ENCODE results near the gene TOMM7.
"Not testable (repeated sequence)": the region's sequence is repeated elsewhere in the genome, so short reads cannot be mapped to it uniquely, and the experiment has no call there.

Gene TOMM7

GRCh38 chr7:22842383-22842941 is 19.8 kb upstream of the TOMM7 start:
- DNase-seq (ENCODE audit: low read depth in 1 of 2, low spot score in 1 of 2): no peak
- Histone ChIP-seq H3K27me3 (ENCODE audit: insufficient read depth, poor library complexity, severe bottlenecking) (no peaks in the 10 kb centered on the region), H3K4me3 (replicated peaks; ENCODE audit: insufficient read depth, low read length) (no peak overlapping the region), H3K27ac (replicated peaks) (no peak overlapping the region)
- no peak for TF ChIP-seq GABPA (IDR thresholded peaks at IDR 0.05; ENCODE audit: low read depth)
- no peak for TF ChIP-seq POLR2AphosphoS5 (IDR thresholded peaks at IDR 0.05; ENCODE audit: low read depth)
- no peak for TF ChIP-seq REST (IDR thresholded peaks at IDR 0.05; ENCODE audit: insufficient replicate concordance, low read depth)
- TF ChIP-seq CTCF (IDR thresholded peaks at IDR 0.05; ENCODE audit: insufficient read depth, low read length): no peak
- TF ChIP-seq SPI1 (IDR thresholded peaks at IDR 0.05; ENCODE audit: borderline replicate concordance, low read depth): no peak

- Histone ChIP-seq H3K27me3 (ENCODE audit: insufficient read depth, poor library complexity, severe bottlenecking) (no peaks in the 10 kb centered on the region), H3K27ac (replicated peaks) (no peak overlapping the region), H3K4me3 (replicated peaks; ENCODE audit: insufficient read depth, low read length) (no peak overlapping the region)
- no peak for DNase-seq (ENCODE audit: low read depth in 1 of 2, low spot score in 1 of 2)
- TF ChIP-seq CTCF (IDR thresholded peaks at IDR 0.05; ENCODE audit: insufficient read depth, low read length) (no peak), SPI1 (IDR thresholded peaks at IDR 0.05; ENCODE audit: borderline replicate concordance, low read depth) (no peak), REST (IDR thresholded peaks at IDR 0.05; ENCODE audit: insufficient replicate concordance, low read depth) (no peak), GABPA (IDR thresholded peaks at IDR 0.05; ENCODE audit: low read depth) (no peak), POLR2AphosphoS5 (IDR thresholded peaks at IDR 0.05; ENCODE audit: low read depth) (no peak)
Measured at GRCh38 chr7:22841954-22842353, 19.3 kb upstream of the TOMM7 start.

- no peak overlapping the region for H3K4me3 ChIP-seq (replicated peaks; ENCODE audit: insufficient read depth, low read length)
- no peak for DNase-seq (ENCODE audit: low read depth in 1 of 2, low spot score in 1 of 2)
- H3K27me3 ChIP-seq (ENCODE audit: insufficient read depth, poor library complexity, severe bottlenecking): no peaks in the 10 kb centered on the region
- TF ChIP-seq CTCF (IDR thresholded peaks at IDR 0.05; ENCODE audit: insufficient read depth, low read length) (no peak), SPI1 (IDR thresholded peaks at IDR 0.05; ENCODE audit: borderline replicate concordance, low read depth) (no peak), REST (IDR thresholded peaks at IDR 0.05; ENCODE audit: insufficient replicate concordance, low read depth) (no peak), GABPA (IDR thresholded peaks at IDR 0.05; ENCODE audit: low read depth) (no peak), POLR2AphosphoS5 (IDR thresholded peaks at IDR 0.05; ENCODE audit: low read depth) (no peak)
- H3K27ac ChIP-seq (replicated peaks): no peak overlapping the region
Measured at GRCh38 chr7:22837308-22837707, 14.7 kb upstream of the TOMM7 start.

GRCh38 chr7:22836506-22836905 is 13.9 kb upstream of the TOMM7 start:
- H3K4me3 ChIP-seq (replicated peaks; ENCODE audit: insufficient read depth, low read length); H3K27ac ChIP-seq (replicated peaks); H3K27me3 ChIP-seq (ENCODE audit: insufficient read depth, poor library complexity, severe bottlenecking); DNase-seq (ENCODE audit: low read depth in 1 of 2, low spot score in 1 of 2): not testable (repeated sequence)
